HEK293T (cell line): ENCODE results near the gene ADPRM.
"Not testable (repeated sequence)": the region's sequence is repeated elsewhere in the genome, so short reads cannot be mapped to it uniquely, and the experiment has no call there.

ENCODE experiments used
- CTCF ChIA-PET: fragments of 350-600 bp; formaldehyde crosslinking; extraction: SDS; loops from one replicate; lab custom pipeline; 2021; ENCODE audit warnings: antibody characterized with exemption, inconsistent platforms; lab: Yijun Ruan, JAX
- POLR2A ChIA-PET: fragments of 350-600 bp; formaldehyde crosslinking; extraction: SDS; loops from one replicate; lab custom pipeline; 2020; ENCODE audit warnings: antibody characterized with exemption, inconsistent platforms; lab: Yijun Ruan, JAX
- DNase-seq: peaks from one replicate; pipeline ENCODE4 v3.0.0; 2012; ENCODE audit warnings: mixed read lengths; ENCODE audit errors: extremely low spot score
- ARNT ChIP-seq: fragments of 450-650 bp; IDR thresholded peaks from 2 replicates; pipeline ENCODE4 v1.6.1; 2017; ENCODE audit warnings: mild to moderate bottlenecking
- BHLHE40 ChIP-seq: fragments of 450-650 bp; IDR thresholded peaks from 2 replicates; pipeline ENCODE4 v1.6.1; 2016; ENCODE audit warnings: mild to moderate bottlenecking, moderate library complexity, borderline replicate concordance
- CTBP1 ChIP-seq: fragments of 450-650 bp; IDR thresholded peaks from 2 replicates; pipeline ENCODE4 v1.6.1; 2016; ENCODE audit warnings: borderline replicate concordance
- ELF4 ChIP-seq: fragments of 450-650 bp; IDR thresholded peaks from 2 replicates; pipeline ENCODE4 v1.6.1; 2017; ENCODE audit warnings: antibody characterized with exemption
- FOXA1 ChIP-seq: fragments of 450-650 bp; IDR thresholded peaks from 2 replicates; pipeline ENCODE4 v1.6.1; 2016; ENCODE audit warnings: mild to moderate bottlenecking
- FOXK2 ChIP-seq: fragments of 450-650 bp; IDR thresholded peaks from 2 replicates; pipeline ENCODE4 v1.6.1; 2016; ENCODE audit warnings: mild to moderate bottlenecking
- FOXM1 ChIP-seq: fragments of 450-650 bp; IDR thresholded peaks from 2 replicates; pipeline ENCODE4 v1.6.1; 2017; ENCODE audit warnings: mild to moderate bottlenecking, borderline replicate concordance
- HDGF ChIP-seq: fragments of 450-650 bp; IDR thresholded peaks from 2 replicates; pipeline ENCODE4 v1.6.1; 2017; ENCODE audit warnings: antibody characterized with exemption, borderline replicate concordance
- L3MBTL2 ChIP-seq: fragments of 450-650 bp; conservative IDR thresholded peaks from 2 replicates; pipeline ENCODE4 v1.6.1; 2016; ENCODE audit warnings: mild to moderate bottlenecking
- LEF1 ChIP-seq: fragments of 450-650 bp; IDR thresholded peaks from 2 replicates; pipeline ENCODE4 v1.6.1; 2017; ENCODE audit warnings: mild to moderate bottlenecking, borderline replicate concordance
- NFRKB ChIP-seq: fragments of 450-650 bp; IDR thresholded peaks from 2 replicates; pipeline ENCODE4 v1.6.1; 2016; ENCODE audit warnings: mild to moderate bottlenecking, moderate library complexity
- SP1 ChIP-seq: fragments of 450-650 bp; IDR thresholded peaks from 2 replicates; pipeline ENCODE4 v1.6.1; 2017
- SUZ12 ChIP-seq: fragments of 450-650 bp; IDR thresholded peaks from 2 replicates; pipeline ENCODE4 v1.6.1; 2016; ENCODE audit warnings: mild to moderate bottlenecking
- TARDBP ChIP-seq: fragments of 450-650 bp; IDR thresholded peaks from 2 replicates; pipeline ENCODE4 v1.6.1; 2016
- ZNF384 ChIP-seq: fragments of 450-650 bp; IDR thresholded peaks from 2 replicates; pipeline ENCODE4 v1.6.1; 2016
- TF ChIP-seq, protein P1 (sequence below): fragments of 450-650 bp; IDR thresholded peaks from 2 replicates; pipeline ENCODE4 v1.6.1; 2016

Gene ADPRM

GRCh38 chr17:10695875-10696407, 1.5 kb upstream of the ADPRM start:
- DNase-seq, POLR2A ChIA-PET, CTCF ChIA-PET: not testable (repeated sequence)
- TF ChIP-seq ZNF384 = 0 out of 2 replicates have a peak, but pooled peaks have one; percentile 28

DNA sequence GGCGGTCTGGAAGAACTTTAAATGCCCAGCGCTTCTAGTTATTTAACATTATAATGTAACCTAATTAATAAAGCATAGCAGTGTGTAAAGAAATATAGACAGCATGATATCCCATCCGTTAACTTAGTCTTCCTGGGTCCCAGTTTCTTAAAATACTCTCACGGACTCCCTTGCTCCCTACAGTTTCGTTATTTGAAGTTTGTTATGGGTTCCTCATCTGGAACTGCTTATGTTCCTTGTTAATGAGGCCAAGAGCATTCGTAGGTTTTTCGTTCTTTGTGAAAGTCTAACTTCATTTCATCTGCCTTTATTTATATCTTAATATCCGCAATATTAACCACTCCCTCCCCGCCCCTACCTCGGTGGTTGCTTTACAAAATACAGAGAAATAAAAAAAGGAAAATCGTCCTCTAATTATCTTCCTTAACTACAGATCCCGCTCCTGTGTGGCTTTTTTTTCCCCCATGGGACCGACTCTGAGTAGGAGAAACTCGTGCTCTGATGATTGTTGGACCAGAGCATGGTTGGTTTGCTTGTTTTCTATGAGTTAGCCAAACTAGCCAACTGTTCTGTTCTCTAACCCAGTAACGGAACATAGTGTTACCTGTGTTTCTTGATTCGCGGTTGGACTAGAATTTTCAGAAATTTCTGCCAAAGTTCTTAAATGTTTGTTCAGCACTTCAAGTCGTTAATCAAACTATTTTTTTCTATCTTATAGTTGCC, 863 bp downstream of the ADPRM start:
- ChIA-PET CTCF (no interaction called here), POLR2A (interaction anchor here (1.3 kb wide), 1 partner anchor 31 kb away, joined by 4 read pairs; the partner anchor contains the start of gene TMEM220)
- TF ChIP-seq SUZ12 (no peak), L3MBTL2 (no peak), NFRKB (no peak), CTBP1 (no peak), LEF1 (no peak), FOXK2 (no peak), ELF4 (no peak), BHLHE40 (no peak), FOXM1 (no peak), ARNT (no peak), FOXA1 (no peak), TARDBP (no peak), ZNF384 (no peak), SP1 (no peak), HDGF (no peak)
- TF ChIP-seq, protein P1, sequence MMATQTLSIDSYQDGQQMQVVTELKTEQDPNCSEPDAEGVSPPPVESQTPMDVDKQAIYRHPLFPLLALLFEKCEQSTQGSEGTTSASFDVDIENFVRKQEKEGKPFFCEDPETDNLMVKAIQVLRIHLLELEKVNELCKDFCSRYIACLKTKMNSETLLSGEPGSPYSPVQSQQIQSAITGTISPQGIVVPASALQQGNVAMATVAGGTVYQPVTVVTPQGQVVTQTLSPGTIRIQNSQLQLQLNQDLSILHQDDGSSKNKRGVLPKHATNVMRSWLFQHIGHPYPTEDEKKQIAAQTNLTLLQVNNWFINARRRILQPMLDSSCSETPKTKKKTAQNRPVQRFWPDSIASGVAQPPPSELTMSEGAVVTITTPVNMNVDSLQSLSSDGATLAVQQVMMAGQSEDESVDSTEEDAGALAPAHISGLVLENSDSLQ = no peak
- peak; percentile 11 for DNase-seq

GRCh38 chr17:10699856-10700255, 2.5 kb downstream of the ADPRM start:
- ChIA-PET CTCF (no interaction called here), POLR2A (no interaction called here)
- DNase-seq = no peak
- TF ChIP-seq BHLHE40 (no peak), ARNT (no peak), CTBP1 (no peak), HDGF (no peak), FOXM1 (no peak), TARDBP (no peak), ELF4 (no peak), LEF1 (no peak), FOXK2 (no peak), SUZ12 (no peak), ZNF384 (no peak), SP1 (no peak), L3MBTL2 (no peak), FOXA1 (no peak), NFRKB (no peak)
- TF ChIP-seq, protein P1 = no peak

DNA sequence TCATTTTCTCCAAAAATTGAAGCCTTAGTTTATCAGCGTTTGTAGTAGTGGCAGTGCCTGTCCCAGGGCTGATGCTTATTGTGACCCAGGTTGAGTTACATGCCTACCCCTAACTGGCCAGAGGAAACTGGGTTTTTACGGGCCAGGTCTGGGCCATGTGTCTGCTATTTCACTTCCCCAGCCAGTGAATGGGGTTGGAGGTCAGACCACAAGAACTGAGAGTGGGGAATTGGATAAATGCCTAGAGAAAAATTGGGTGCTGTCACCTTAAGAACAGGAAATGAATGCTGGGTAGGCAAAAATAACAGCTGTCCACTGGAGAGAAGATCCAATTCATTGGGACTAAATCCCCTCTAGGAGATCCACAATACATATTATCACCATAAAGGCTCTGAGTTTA, 5.2 kb downstream of the ADPRM start:
- POLR2A ChIA-PET = no interaction called here
- CTCF ChIA-PET = interaction anchor here (0.6 kb wide), 1 partner anchor 918 kb away, joined by 3 read pairs; no protein-coding TSS in a partner anchor
- no peak for DNase-seq
- no peak for TF ChIP-seq ELF4
- no peak for TF ChIP-seq LEF1
- TF ChIP-seq HDGF = no peak
- TF ChIP-seq SP1 = no peak
- no peak for TF ChIP-seq FOXK2
- TF ChIP-seq, protein P1 = no peak
- TF ChIP-seq FOXM1 = no peak
- no peak for TF ChIP-seq ARNT
- no peak for TF ChIP-seq CTBP1
- TF ChIP-seq L3MBTL2 = no peak
- TF ChIP-seq BHLHE40 = no peak
- no peak for TF ChIP-seq NFRKB
- TF ChIP-seq TARDBP = no peak
- TF ChIP-seq ZNF384 = no peak
- TF ChIP-seq SUZ12 = no peak
- no peak for TF ChIP-seq FOXA1

GRCh38 chr17:10705727-10706126, 8.3 kb downstream of the ADPRM start:
- POLR2A ChIA-PET = no interaction called here
- TF ChIP-seq FOXK2 (no peak), SP1 (no peak), NFRKB (no peak), FOXA1 (no peak), ARNT (no peak), CTBP1 (no peak), L3MBTL2 (no peak), SUZ12 (no peak), LEF1 (no peak), ELF4 (no peak), TARDBP (no peak), HDGF (no peak), FOXM1 (no peak), BHLHE40 (no peak)
- TF ChIP-seq, protein P1 = no peak
- CTCF ChIA-PET = no interaction called here
- DNase-seq = no peak
